GM12892 (cell line): ENCODE data around the gene IMMP2L.

Experiments used
- POLR2AphosphoS5 ChIP-seq: IDR thresholded peaks from 2 replicates; pipeline ENCODE4 v1.6.1; 2011; ENCODE audit warnings: low read depth, low read length, control low read depth
- TAF1 ChIP-seq: IDR thresholded peaks from 2 replicates; pipeline ENCODE4 v1.6.1; 2011; ENCODE audit warnings: low read depth, mild to moderate bottlenecking, control low read depth, low read length, borderline replicate concordance

DNA sequence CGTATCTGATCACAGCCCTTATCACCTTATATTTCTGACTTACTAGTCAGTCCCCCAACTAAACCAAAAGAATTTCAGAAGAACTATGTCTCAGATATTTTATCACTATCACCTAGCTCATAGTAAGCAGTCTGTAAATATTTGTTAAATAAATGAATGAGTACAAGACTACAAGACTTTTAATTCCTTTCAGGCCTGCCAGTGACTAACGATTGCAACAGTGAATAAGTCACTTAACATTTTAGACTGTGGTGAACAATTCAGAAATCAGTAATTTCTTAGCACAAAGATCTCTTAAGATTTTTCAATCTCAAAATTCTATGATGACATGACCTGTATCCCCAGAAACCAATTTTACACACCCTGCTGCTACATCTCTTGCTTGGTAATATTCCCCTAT lies 162.2 kb downstream of the IMMP2L start:
- TF ChIP-seq POLR2AphosphoS5 (no peak), TAF1 (no peak)
